ENCODE measurements around the gene CYP4A22.
A peak's percentile ranks its signal among the peaks of the same experiment; 100 is the strongest.
"Not testable (repeated sequence)": the region's sequence is repeated elsewhere in the genome, so short reads cannot be mapped to it uniquely, and the experiment has no call there.

The CYP4A22 gene

GRCh38 chr1:47186267-47187185 is 49.3 kb downstream of the CYP4A22 start:
- no peak for DNase-seq

DNA sequence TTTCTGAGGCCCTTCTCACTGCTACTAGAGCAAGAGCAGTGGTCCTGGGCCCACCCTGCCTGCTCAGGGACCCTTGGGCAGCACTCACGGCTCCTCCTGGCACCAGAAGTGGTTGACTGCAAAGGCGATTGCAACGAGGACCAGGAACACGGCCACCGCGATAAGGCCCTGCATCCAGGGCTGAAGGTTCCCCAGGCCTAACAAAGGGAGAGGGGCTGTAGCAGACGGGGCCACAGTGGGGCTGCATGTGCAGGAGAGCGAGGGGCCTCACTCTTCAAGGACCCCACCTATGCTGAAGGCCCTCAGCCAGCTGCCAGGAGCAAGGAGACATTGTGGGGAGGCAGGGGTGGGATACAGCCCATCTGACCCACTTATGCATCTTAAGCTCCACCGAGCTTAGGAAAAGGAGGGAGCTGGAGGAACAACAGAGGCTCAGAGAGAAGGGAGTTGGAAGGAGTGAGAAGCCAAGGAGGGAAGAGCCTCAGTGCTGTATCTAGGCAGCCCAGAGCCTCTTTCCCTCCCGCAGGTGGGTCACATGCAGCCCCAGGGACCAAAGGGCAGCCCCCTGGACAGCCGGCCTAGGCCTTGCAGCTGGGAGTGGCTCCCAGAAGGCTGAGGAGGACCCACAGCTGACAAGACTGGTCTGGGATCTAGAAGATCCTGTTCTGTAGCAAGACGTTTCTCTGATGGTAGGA is 50.1 kb downstream of the CYP4A22 start:
- no peak for DNase-seq

DNA sequence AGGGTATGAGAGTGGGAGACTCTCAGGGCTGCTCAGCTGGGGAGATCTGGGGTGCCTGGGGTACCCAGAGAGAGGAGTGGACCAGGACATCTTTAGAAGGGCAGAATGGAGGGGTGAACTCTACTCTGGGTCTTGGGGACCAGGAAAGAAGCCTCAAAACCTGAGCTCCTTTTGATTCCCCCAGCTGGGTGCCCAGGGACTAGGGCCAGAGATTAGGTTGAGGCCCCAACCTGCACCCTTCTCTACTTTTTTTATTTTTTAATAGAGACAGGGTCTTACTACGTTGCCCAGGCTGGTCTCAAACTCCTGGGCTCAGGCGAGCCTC is 50.6 kb downstream of the CYP4A22 start:
- no peak for DNase-seq

GRCh38 chr1:47188791-47189785 is 51.8 kb downstream of the CYP4A22 start:
- DNase-seq, result no peak

DNA sequence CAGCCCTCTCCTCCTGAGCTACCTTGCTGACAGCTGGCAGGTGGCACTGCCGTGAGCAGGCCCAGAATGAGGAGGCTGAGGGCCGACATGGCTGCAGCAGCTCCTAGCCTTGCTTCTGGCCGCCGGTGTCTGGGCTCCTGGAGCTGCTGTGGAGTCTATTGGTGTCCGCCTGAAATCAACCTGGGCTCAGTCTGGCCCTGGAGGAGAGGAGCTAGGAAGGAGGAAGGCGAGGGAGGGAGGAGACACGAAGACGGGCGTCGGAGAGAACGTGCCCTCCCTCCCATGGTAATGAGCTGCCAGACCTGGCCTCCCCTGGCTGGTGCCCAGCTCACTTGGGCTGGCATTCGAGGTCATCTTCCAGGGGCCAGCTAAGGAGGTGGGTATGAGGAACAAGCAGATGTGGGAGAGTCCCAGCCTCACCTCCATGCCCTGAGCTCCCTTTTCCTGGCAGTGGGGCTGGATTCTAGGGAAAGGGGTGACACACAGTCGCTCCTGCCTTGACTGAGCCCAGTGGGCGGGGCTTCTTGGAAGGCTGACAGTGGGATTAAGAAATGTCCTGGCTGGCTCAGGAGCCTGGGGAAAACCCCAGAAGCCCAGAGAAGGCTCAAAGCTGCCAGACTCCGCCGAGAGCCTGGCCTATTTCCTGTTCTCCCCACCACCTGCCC is 52.7 kb downstream of the CYP4A22 start, which contains the start of gene PDZK1IP1:
Gene PDZK1IP1 (minus strand): TSS at position 193 of the 665 bp plus-strand sequence. CDS start 104 bp downstream, at position 89.
- DNase-seq, result no peak

DNA sequence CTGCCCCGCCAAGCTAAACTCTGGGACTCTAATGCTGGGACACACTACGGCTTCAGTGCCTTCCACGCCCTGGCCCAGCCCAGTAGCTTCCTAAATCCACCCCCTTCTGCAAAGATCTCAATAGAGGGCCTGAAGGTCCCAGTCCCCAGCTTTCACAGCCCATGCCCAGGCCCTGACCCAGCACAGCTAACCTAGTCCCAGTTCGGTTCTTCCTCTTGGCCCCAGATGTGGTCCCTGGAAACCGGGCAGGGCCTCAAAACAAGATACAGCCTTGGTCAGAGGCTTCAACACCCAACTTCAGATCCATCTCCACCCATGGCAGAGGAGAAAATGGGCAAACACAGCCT is 53.2 kb downstream of the CYP4A22 start:
- no peak for DNase-seq

- DNase-seq, result no peak
These were observed 53.6 kb downstream of the CYP4A22 start for GRCh38 chr1:47190857-47191256.

DNA sequence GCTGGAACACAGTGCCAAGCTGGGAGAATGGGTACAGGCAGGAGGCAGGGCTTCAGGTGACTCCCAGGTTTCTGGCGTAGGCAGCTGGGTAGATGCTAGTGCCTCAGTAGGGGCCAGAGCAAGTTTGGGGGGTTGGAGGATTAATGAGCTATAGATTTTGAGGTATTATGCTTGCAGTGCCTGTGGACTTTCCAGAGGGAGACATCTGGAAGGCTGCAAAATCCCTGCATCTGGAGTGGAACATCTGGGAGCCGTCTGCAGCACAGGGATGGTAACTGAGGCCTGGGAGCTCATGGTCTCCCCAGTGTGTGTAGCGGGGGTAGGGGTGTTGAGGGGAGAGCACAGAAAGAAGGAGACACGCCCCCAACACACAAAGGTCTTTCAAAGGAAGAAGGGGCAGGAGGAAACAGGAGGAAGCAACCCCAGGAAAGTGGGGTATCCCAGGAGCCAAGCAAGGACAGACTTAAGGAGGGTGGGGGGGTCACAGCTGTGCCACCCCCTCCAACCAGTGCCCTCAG is 54.8 kb downstream of the CYP4A22 start:
- DNase-seq, result no peak

DNA sequence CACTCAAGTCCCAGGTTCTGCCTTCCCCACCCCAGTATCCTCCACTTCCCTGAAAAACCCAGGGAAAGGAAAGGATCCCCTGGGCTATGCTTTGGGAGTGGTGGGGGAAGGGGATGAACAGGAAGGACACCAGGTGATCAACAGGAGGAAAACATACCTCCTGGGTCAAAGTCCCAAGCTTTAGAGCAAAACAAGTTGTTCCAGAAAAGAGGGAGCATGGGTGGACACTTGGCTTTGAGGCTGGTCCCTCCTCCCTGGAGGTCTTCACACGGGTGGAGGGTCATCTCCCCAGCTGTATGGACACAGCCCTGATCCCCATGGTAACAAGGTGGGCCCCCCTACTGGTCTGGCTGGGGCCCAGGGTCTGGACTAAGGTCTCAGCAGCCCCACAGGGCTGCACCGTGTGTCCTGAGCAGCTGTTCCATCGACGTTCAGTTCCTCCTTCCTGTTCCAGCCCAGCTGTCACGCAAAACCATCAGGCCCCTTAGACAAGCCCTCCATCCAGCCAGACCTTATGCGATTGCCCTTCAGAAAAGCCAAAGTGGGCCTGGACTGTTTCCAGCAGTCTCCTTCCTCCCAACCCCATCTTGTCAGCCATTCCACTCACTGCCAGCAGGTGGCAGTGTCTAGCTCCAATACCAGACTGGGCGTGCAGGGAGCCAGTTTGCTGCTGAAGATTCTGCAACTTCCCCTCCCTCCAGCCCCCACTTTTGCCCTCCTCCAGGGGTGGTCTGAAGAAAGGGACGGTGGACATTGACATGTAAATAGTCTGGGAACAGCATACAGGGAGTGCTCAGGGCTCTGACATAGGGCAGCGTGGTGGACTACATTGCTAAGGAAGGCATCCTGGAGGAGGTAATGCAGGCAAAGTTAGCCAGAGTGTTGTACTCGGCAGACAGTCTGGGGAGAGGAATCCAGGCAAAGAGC is 55.5 kb downstream of the CYP4A22 start:
- DNase-seq, result peak; percentile 76

- not testable (repeated sequence) for DNase-seq
These were observed 56.3 kb downstream of the CYP4A22 start for GRCh38 chr1:47193496-47193895.

GRCh38 chr1:47194311-47194710 is 57.1 kb downstream of the CYP4A22 start:
- no peak for DNase-seq

DNA sequence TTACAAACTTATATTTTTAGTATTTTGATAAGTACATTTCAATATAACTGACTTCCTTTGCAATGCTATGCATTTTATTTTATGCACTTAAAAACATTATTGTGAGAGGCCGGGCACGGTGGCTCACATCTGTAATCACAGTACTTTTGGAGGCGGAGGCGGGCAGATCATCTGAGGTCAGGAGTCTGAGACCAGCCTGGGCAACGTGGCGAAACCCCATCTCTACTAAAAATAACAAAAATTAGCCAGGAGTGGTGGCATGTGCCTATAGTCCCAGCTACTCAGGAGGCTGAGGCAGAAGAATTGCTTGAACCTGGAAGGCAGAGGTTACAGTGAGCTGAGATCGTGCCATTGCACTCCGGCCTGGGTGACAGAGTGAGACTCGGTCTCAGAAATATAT is 58.7 kb downstream of the CYP4A22 start:
- not testable (repeated sequence) for DNase-seq

- DNase-seq, result no peak
These were observed 59.4 kb downstream of the CYP4A22 start for GRCh38 chr1:47196622-47197021.

- DNase-seq, result no peak
These were observed 61.0 kb downstream of the CYP4A22 start for GRCh38 chr1:47198214-47198613.

All from activated CD4-positive, alpha-beta T cell treated with anti-CD3 and anti-CD28 coated beads, Interleukin-10, Interleukin-2, amounts not matched to agents 100 ng/mL and 50 ng/mL, durations not matched to agents 16 hours and 8 hours (primary cell).